B cell (primary cell): ENCODE measurements around the gene LDHA. TPM values are rescaled to one million over a fixed set of nuclear protein-coding genes. Genes with fewer than 3 reads are reported as not detected.
A peak's percentile ranks its signal among the peaks of the same experiment; 100 is the strongest.

Experiments
- ATAC-seq: fragments of 200-7000 bp; cut with Tn5 transposase; one replicate; pipeline ENCODE4 v1.10.0; 2021; ENCODE audit warnings: low read depth, mild to moderate bottlenecking, moderate number of reproducible peaks, moderate library complexity
- CTCF ChIA-PET: fragments of 350-600 bp; sonication (Branson Sonifier 250); formaldehyde crosslinking; loops from one replicate; lab custom pipeline; 2021; ENCODE audit warnings: antibody characterized with exemption, inconsistent platforms; lab: Charles Lee
- POLR2A ChIA-PET: fragments of 350-600 bp; sonication (Branson Sonifier 250); formaldehyde crosslinking; loops from one replicate; lab custom pipeline; 2021; ENCODE audit warnings: antibody characterized with exemption; lab: Charles Lee
- DNase-seq: peaks from one replicate; pipeline ENCODE4 v3.0.0; 2013
- H2AFZ ChIP-seq: 2 replicates; pipeline ENCODE4 v1.6.1; 2012; ENCODE audit warnings: mild to moderate bottlenecking, low read depth, low read length; ENCODE audit not compliant: insufficient read depth, poor library complexity, severe bottlenecking
- H3K27ac ChIP-seq, 2 donors: 1 replicate in 1 of 2; 2 replicates in 1 of 2; pipeline ENCODE4 v1.5.1; 2012 to 2013; ENCODE audit warnings: low read length in 2 of 2, mild to moderate bottlenecking in 2 of 2, moderate library complexity in 1 of 2
- H3K27me3 ChIP-seq, 4 experiments: fragments of 200-600 bp in 1 of 4; sonication (generic) in 1 of 4; replicated peaks in 1 of 4; 1 replicate in 2 of 4; 2 replicates in 2 of 4; pipeline versions ENCODE4 v1.6.1 to v1.7.0; 2013 to 2016; ENCODE audit warnings: low read length in 3 of 4, mild to moderate bottlenecking in 2 of 4, mixed read lengths in 1 of 4, moderate library complexity in 1 of 4; ENCODE audit not compliant: insufficient read depth in 4 of 4, control insufficient read depth in 3 of 4; ENCODE audit errors: control extremely low read depth in 1 of 4
- H3K36me3 ChIP-seq, 2 experiments: replicated peaks in 1 of 2; 1 replicate in 1 of 2; 2 replicates in 1 of 2; pipeline versions ENCODE4 v1.6.1 to v1.7.1; 2013; ENCODE audit warnings: low read length in 1 of 2; ENCODE audit not compliant: insufficient read depth in 2 of 2, control insufficient read depth in 1 of 2; ENCODE audit errors: control extremely low read depth in 1 of 2, extremely low read depth in 1 of 2
- H3K4me1 ChIP-seq, 2 donors: fragments of 200-600 bp in 1 of 2; sonication (generic) in 1 of 2; 1 replicate in 1 of 2; 2 replicates in 1 of 2; pipeline versions ENCODE4 v1.5.1 to v1.6.1; 2013 to 2017; ENCODE audit warnings: low read length in 2 of 2; ENCODE audit not compliant: control insufficient read depth in 2 of 2, insufficient read depth in 2 of 2
- H3K4me2 ChIP-seq: replicated peaks from 2 replicates; pipeline ENCODE3; 2012; ENCODE audit warnings: mild to moderate bottlenecking, low read depth, low read length; ENCODE audit not compliant: poor library complexity, severe bottlenecking
- H3K4me3 ChIP-seq, 5 experiments: fragments of 200-600 bp in 1 of 5; sonication (generic) in 1 of 5; 1 replicate in 3 of 5; 2 replicates in 2 of 5; pipeline versions ENCODE4 v1.5.1 to v1.7.0; 2011 to 2016; ENCODE audit warnings: low read length in 4 of 5, mild to moderate bottlenecking in 4 of 5, low read depth in 2 of 5, control low read depth in 1 of 5, moderate library complexity in 1 of 5; ENCODE audit not compliant: insufficient read depth in 1 of 5; ENCODE audit errors: control extremely low read depth in 1 of 5, extremely low read depth in 1 of 5
- H3K79me2 ChIP-seq: fragments of 200-600 bp; sonication (generic); one replicate; pipeline ENCODE4 v1.6.0; 2016; ENCODE audit warnings: low read length; ENCODE audit not compliant: control insufficient read depth, insufficient read depth
- H3K9ac ChIP-seq: fragments of 200-600 bp; sonication (generic); 2 replicates; pipeline ENCODE4 v1.6.1; 2017; ENCODE audit warnings: mild to moderate bottlenecking, low read length, moderate library complexity
- H3K9me3 ChIP-seq, 3 donors: one replicate each; pipeline versions ENCODE4 v1.6.1 to v1.7.1; 2013; ENCODE audit warnings: low read length in 2 of 3; ENCODE audit not compliant: control insufficient read depth in 2 of 3, insufficient read depth in 1 of 3; ENCODE audit errors: control extremely low read depth in 1 of 3
- H4K20me1 ChIP-seq: 2 replicates; pipeline ENCODE4 v1.6.0; 2012; ENCODE audit warnings: mild to moderate bottlenecking, low read length; ENCODE audit not compliant: insufficient read depth, control insufficient read depth, poor library complexity, severe bottlenecking
- H3K27ac Mint-ChIP-seq: one replicate; pipeline ENCODE4 v1.8.0; 2021; ENCODE audit warnings: mixed read lengths
- H3K27me3 Mint-ChIP-seq: one replicate; pipeline ENCODE4 v1.8.0; 2021; ENCODE audit warnings: mixed read lengths
- H3K4me1 Mint-ChIP-seq: one replicate; pipeline ENCODE4 v1.8.0; 2021; ENCODE audit warnings: mixed read lengths
- H3K4me3 Mint-ChIP-seq: one replicate; pipeline ENCODE4 v1.8.0; 2021; ENCODE audit warnings: mixed read lengths
- H3K9me3 Mint-ChIP-seq: one replicate; pipeline ENCODE4 v1.8.0; 2022; ENCODE audit warnings: mixed read lengths; ENCODE audit not compliant: insufficient read depth
- EZH2 ChIP-seq: IDR thresholded peaks from 2 replicates; pipeline ENCODE4 v1.6.1; 2012; ENCODE audit warnings: borderline replicate concordance, low read depth, mild to moderate bottlenecking, moderate library complexity, low read length; ENCODE audit not compliant: insufficient read depth, poor library complexity, severe bottlenecking
- WGBS: methylation state at CpG from one replicate; pipeline ENCODE4 v1.1.5; 2013; ENCODE audit warnings: missing lambda C conversion rate; ENCODE audit not compliant: insufficient coverage; 5-methylcytosine and 5-hydroxymethylcytosine counted together
- intact Hi-C: fragments of 100-400 bp; cut with micrococcal nuclease; formaldehyde crosslinking; loops from one replicate; pipeline ENCODE4 v1.10.0; 2022
- polyA plus RNA-seq: library from polyadenylated mRNA; depleted of rRNA; stranded (reverse); fragments of >200 nt; gene quantifications from 2 replicates; pipeline ENCODE4 v1.2.3, GENCODE V29; 2012
- total RNA-seq, 2 donors: library from RNA; stranded (reverse); fragments of 120-200 nt in 1 of 2; gene quantifications; 1 replicate in 1 of 2; 2 replicates in 1 of 2; pipeline versions ENCODE4 v1.2.3 to v1.2.4, GENCODE V29; 2013 to 2022
- TF ChIP-seq, protein P1 (sequence below): fragments of 200-600 bp; IDR thresholded peaks from one replicate; pipeline ENCODE4 v1.8.0; 2022; ENCODE audit warnings: antibody characterized with exemption, mild to moderate bottlenecking

The LDHA gene
- total and polyA plus RNA-seq, 2 donors (not counting 1 experiment from before 2014, with no cell fraction given), result 91.2 to 113 TPM

DNA sequence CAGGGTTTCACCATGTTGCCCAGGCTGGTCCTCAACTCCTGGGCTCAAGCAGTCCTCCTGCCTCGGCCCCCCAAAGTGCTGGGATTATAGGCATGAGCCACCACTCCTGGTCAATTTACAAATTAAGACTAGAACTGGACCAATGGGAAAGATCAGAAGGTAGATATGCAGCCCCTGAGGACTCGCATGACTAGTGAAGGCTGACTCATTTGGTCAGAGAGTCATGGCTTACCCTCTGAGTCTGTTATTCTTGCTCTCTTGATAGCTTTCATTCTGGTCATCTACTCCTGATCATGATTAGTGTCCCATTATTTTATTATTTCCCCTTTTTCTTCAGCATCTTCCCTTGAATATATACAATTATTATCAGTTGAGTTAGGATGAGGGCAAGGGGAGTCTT is 58.6 kb downstream of the LDHA start:
- WGBS, result 94% methylated on average over 2 of the region's 2 CpGs
- Histone ChIP-seq H3K9me3 (peaks cover 0 to 6% (median 0%) of the 10 kb centered on the region in 3 donors), H3K27me3 (no peaks in the 10 kb centered on the region), H3K4me2 (no peak overlapping the region), H3K4me1 (no peaks in the 10 kb centered on the region), H3K9ac (no peak overlapping the region), H2AFZ (no peak overlapping the region), H3K27ac (no peak overlapping the region), H4K20me1 (no peaks in the 10 kb centered on the region), H3K36me3 (no peaks in the 10 kb centered on the region), H3K4me3 (no peak overlapping the region), H3K79me2 (no peaks in the 10 kb centered on the region)
- no peak for DNase-seq
- intact Hi-C loops, result no loop called here
- H3K4me1 Mint-ChIP-seq, result no peaks in the 10 kb centered on the region
- TF ChIP-seq, protein P1, sequence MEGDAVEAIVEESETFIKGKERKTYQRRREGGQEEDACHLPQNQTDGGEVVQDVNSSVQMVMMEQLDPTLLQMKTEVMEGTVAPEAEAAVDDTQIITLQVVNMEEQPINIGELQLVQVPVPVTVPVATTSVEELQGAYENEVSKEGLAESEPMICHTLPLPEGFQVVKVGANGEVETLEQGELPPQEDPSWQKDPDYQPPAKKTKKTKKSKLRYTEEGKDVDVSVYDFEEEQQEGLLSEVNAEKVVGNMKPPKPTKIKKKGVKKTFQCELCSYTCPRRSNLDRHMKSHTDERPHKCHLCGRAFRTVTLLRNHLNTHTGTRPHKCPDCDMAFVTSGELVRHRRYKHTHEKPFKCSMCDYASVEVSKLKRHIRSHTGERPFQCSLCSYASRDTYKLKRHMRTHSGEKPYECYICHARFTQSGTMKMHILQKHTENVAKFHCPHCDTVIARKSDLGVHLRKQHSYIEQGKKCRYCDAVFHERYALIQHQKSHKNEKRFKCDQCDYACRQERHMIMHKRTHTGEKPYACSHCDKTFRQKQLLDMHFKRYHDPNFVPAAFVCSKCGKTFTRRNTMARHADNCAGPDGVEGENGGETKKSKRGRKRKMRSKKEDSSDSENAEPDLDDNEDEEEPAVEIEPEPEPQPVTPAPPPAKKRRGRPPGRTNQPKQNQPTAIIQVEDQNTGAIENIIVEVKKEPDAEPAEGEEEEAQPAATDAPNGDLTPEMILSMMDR, result no peak
- no peak for TF ChIP-seq EZH2
- no peak overlapping the region for H3K4me3 Mint-ChIP-seq
- CTCF ChIA-PET, result no interaction called here
- POLR2A ChIA-PET, result interaction anchor here (0.7 kb wide), 1 partner anchor 9 kb away, joined by 3 read pairs; no protein-coding TSS in a partner anchor
- H3K9me3 Mint-ChIP-seq, result no peaks in the 10 kb centered on the region
- no peak for ATAC-seq
- H3K27me3 Mint-ChIP-seq, result peaks cover 19% of the 10 kb centered on the region
- H3K27ac Mint-ChIP-seq, result no peak overlapping the region

DNA sequence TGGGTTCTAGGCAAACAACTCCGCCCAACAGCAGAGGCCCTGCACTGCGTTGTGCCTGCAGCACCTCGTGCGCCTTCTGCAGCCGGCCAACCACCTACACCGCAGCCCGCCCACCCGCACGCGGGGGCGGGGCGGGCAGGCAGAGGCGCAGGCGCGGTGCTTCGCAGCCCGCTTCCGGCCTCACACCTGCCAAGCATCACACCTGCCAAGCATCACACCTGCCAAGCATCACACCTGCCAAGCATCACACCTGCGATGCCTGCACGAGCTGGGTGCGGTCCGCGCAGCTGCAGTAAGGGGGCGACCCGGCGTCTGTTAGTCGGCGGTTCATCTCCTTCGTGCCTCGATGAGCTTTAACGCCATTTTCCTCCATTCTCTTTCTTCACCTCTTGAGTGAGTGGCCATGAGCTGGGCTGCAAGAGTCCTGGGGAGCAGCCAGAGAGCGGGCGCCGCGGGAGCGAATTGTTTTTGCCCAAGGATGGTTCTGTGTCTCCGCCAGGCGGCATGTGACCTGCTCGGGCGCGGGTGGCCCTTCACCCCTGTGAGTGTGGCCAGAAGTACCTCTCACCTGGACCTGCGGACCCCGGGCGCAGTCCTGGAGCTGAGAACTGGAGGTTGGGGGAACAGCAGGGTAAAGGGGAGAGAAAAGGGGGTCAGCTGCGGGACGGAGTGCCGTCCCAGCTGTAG is 61.5 kb downstream of the LDHA start, which contains the start of gene LDHAL6A:
Gene LDHAL6A, plus strand, starts transcription at position 171 of the 687 bp plus-strand sequence. CDS start 825 bp downstream, outside the sequence.
- TF ChIP-seq, protein P1, result no peak
- TF ChIP-seq EZH2, result no peak
- Histone ChIP-seq H3K79me2 (no peaks in the 10 kb centered on the region), H3K4me2 (peak within 1 kb of the TSS; percentile 17), H3K36me3 (no peaks in the 10 kb centered on the region), H3K27me3 (no peaks in the 10 kb centered on the region), H4K20me1 (no peaks in the 10 kb centered on the region), H2AFZ (peak within 1 kb of the TSS; percentile 6), H3K27ac (no peak within 1 kb of the TSS), H3K4me1 (no peaks in the 10 kb centered on the region), H3K9ac (no peak within 1 kb of the TSS), H3K9me3 (peaks cover 0 to 6% (median 0%) of the 10 kb centered on the region in 3 donors), H3K4me3 (peak within 1 kb of the TSS in 2 of 5 experiments; percentile 5 to 9)
- POLR2A ChIA-PET, result no interaction called here
- H3K9me3 Mint-ChIP-seq, result no peaks in the 10 kb centered on the region
- DNase-seq (peak; percentile 4), ATAC-seq (no peak)
- H3K27ac Mint-ChIP-seq, result no peak within 1 kb of the TSS
- CTCF ChIA-PET, result interaction anchor here (1.2 kb wide), 1 partner anchor 13 kb away, joined by 3 read pairs; no protein-coding TSS in a partner anchor
- intact Hi-C loops, result no loop called here
- 69% methylated on average over 46 of the region's 47 CpGs for WGBS
- peaks cover 12% of the 10 kb centered on the region for H3K27me3 Mint-ChIP-seq
- no peaks in the 10 kb centered on the region for H3K4me1 Mint-ChIP-seq
- no peak within 1 kb of the TSS for H3K4me3 Mint-ChIP-seq
